Retina (tissue), 1 donor: ENCODE measurements around the gene AHNAK2.
"Not testable (repeated sequence)": the region's sequence is repeated elsewhere in the genome, so short reads cannot be mapped to it uniquely, and the experiment has no call there.

Source experiments
- DNase-seq: peaks from one replicate; pipeline ENCODE4 v3.0.0-alpha.2; 2016

The AHNAK2 gene

GRCh38 chr14:104924421-104925213 is 53.6 kb downstream of the AHNAK2 start, which contains the start of gene PLD4:
TSS of gene PLD4 (plus strand) at chr14:104924879. CDS start at chr14:104927141, 2,262 bp downstream.
- no peak for DNase-seq

DNA sequence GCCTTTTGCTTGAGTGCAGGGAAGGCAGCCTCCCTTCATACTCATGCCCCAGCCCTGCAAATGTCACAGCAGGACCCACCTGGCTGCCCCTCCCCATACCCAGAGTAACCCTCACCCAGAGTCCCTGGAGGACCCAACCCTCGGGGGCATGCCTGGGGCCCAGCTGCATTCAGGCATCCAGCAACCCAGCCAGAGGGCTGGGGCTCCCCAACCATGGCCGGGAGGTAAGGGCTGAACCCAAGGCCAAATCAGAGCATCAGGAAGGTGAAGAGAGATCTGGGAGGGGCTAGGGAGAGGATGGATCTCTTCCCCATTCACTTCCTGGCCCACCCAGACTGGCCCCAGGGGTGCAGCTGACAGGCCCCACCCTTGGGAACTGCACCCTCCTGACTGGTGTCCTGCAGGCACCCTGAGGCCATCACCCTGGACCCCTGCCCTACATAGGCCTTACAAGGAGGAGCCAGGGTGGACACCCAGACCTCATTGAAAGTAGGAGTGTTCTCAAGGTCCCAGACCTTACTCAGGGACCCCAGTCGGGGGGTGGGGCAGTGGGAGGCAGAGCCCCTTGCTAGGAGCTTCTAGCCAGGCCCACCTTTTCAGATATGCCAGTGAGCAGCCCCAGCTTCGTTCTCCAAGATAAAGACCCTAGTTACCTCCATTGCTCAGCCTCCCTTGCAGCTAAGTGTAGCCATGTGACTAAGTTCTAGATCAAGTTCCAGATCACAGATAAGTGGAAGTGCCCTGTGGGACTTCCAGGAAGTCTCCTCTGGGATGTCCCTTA is 54.3 kb downstream of the AHNAK2 start:
- no peak for DNase-seq

DNA sequence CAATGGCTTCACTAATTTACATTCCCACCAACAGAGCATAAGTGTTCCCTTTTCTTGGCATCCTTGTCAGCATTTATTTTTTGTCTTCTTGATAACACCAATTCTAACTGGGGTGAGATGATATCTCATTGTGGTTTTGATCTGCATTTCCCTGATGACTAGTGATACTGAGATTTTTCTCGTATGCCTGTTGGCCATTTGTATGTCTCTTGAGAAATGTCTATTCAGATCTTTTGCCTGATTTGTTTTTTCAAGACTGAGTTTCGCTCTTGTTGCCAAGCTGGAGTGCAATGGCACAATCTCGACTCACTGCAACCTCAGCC is 58.2 kb downstream of the AHNAK2 start:
- DNase-seq = no peak

GRCh38 chr14:104919152-104919992 is 58.8 kb downstream of the AHNAK2 start:
- not testable (repeated sequence) for DNase-seq

GRCh38 chr14:104917993-104918392 is 60.2 kb downstream of the AHNAK2 start:
- DNase-seq = no peak

- no peak for DNase-seq
Measured at GRCh38 chr14:104917116-104917515, 61.1 kb downstream of the AHNAK2 start.

DNA sequence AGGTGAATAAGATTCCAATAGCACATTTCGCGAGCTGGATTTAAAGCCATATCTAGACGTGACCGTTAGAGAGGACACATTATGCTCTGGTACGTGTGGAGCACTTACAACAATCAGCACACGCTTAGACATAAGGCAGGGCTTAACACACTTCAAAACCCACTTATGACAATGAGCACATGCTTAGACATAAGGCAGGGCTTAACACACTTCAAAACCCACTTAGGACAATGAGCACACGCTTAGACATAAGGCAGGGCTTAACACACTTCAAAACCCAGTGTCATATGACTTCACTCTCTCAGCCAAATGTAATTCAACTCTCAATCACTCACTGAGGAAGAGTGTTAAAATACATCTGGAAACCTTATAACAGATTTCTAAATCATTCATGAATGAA is 64.7 kb downstream of the AHNAK2 start:
- no peak for DNase-seq

DNA sequence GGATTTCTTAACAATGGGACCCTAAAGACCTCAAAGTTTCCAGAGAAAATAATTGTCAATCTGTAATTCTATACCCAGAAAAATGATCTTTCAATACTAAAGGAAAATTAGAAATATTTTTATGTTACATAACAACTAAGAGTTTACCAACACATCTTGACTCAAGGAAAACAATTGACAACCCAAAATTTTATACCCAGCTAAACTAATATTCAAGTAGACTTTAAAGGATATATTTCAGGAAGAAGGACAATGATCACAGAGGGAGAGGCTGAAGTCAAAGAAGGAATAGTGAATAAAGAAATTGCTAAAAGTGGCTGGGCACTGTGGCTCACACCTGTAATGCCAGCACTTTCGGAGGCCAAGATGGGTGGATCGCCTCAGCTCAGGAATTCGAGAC is 66.1 kb downstream of the AHNAK2 start:
- DNase-seq = no peak

DNA sequence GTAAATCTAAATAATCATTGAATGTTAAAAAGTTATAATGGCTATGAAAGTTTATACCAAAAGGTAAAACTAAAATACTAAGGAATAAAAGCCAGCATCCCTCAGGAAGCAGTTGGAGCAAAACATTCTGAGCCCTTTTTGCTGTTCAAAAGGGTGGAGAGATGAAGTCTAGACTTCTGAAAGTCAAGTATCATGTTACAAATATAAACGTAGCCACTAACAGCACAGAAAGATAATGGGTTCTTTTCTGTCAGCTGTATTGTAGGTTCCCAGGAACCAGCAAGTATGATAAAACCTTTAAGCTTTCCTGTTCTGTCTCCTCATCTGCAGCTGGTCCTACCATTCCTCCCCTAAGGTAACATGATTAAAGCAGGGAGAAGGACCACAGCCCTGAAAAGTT is 69.9 kb downstream of the AHNAK2 start:
- no peak for DNase-seq

GRCh38 chr14:104905579-104905933 is 72.6 kb downstream of the AHNAK2 start:
- DNase-seq = not testable (repeated sequence)

GRCh38 chr14:104904650-104905578 is 73.3 kb downstream of the AHNAK2 start:
- DNase-seq = not testable (repeated sequence)

GRCh38 chr14:104903990-104904389 is 74.2 kb downstream of the AHNAK2 start:
- no peak for DNase-seq

- DNase-seq = no peak
Measured at GRCh38 chr14:104900639-104901512, 77.3 kb downstream of the AHNAK2 start.

- no peak for DNase-seq
Measured at GRCh38 chr14:104899781-104900180, 78.4 kb downstream of the AHNAK2 start.

DNA sequence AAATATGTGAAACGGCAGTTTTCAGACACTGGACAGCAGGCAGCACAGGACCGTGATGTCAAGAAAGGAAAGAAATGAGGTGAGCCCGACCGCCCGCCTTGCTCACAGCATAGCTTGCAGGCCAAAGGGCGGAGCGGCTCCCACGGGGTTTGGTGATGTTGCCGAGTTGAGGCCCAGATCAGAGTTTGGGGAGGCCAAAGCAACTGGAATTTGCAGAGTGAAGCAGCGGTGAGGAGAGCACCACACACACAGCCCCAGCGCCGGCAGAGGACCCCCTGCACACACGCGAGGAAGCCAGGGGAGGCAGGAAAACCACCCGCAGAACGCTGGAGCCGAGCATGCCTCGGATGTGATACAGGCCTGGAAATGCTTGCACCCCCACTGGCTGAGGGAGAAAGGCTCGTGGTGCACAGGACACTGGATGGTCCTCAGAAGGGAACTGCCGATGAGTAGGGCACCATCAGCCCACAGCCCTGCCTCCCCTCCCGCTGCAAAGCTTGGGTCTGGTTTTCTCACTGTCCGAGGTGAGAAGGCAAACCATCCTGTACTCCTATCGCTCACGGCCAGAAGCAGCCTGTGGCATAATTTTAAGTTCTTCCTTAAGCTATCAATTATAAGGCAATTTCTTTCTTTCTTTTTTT is 79.2 kb downstream of the AHNAK2 start:
- no peak for DNase-seq

- no peak for DNase-seq
Measured at GRCh38 chr14:104898195-104898558, 80.0 kb downstream of the AHNAK2 start.

GRCh38 chr14:104897330-104898194 is 80.6 kb downstream of the AHNAK2 start:
- no peak for DNase-seq

GRCh38 chr14:104895786-104896661 is 82.2 kb downstream of the AHNAK2 start:
- DNase-seq = peak; percentile 1
